ENCODE results near the gene GLIPR1L2.

The GLIPR1L2 gene

GRCh38 chr12:75471902-75472890 is 81.3 kb downstream of the GLIPR1L2 start:
- H3K4me3 ChIP-seq (ENCODE audit: control insufficient read depth, low read depth, low read length), result no peak overlapping the region
- TF ChIP-seq, protein P1, sequence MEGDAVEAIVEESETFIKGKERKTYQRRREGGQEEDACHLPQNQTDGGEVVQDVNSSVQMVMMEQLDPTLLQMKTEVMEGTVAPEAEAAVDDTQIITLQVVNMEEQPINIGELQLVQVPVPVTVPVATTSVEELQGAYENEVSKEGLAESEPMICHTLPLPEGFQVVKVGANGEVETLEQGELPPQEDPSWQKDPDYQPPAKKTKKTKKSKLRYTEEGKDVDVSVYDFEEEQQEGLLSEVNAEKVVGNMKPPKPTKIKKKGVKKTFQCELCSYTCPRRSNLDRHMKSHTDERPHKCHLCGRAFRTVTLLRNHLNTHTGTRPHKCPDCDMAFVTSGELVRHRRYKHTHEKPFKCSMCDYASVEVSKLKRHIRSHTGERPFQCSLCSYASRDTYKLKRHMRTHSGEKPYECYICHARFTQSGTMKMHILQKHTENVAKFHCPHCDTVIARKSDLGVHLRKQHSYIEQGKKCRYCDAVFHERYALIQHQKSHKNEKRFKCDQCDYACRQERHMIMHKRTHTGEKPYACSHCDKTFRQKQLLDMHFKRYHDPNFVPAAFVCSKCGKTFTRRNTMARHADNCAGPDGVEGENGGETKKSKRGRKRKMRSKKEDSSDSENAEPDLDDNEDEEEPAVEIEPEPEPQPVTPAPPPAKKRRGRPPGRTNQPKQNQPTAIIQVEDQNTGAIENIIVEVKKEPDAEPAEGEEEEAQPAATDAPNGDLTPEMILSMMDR (conservative IDR thresholded peaks at IDR 0.05; ENCODE audit: control insufficient read depth, insufficient read depth, low read depth, low read length), result no peak

GRCh38 chr12:75474116-75474515 is 83.2 kb downstream of the GLIPR1L2 start:
- no peak for DNase-seq (ENCODE audit: low read depth)
- no peak overlapping the region for H3K4me3 ChIP-seq (ENCODE audit: control insufficient read depth, low read depth, low read length)
- TF ChIP-seq, protein P1 (conservative IDR thresholded peaks at IDR 0.05; ENCODE audit: control insufficient read depth, insufficient read depth, low read depth, low read length), result no peak

More at GRCh38 chr12:75471902-75472890, 81.3 kb downstream of the GLIPR1L2 start:
- no peak for DNase-seq (ENCODE audit: low read depth)

GRCh38 chr12:75476071-75476470 is 85.2 kb downstream of the GLIPR1L2 start:
- TF ChIP-seq, protein P1 (conservative IDR thresholded peaks at IDR 0.05; ENCODE audit: control insufficient read depth, insufficient read depth, low read depth, low read length), result no peak
- H3K4me3 ChIP-seq (ENCODE audit: control insufficient read depth, low read depth, low read length), result no peak overlapping the region
- DNase-seq (ENCODE audit: low read depth), result no peak

- no peak overlapping the region for H3K4me3 ChIP-seq (ENCODE audit: control insufficient read depth, low read depth, low read length)
- TF ChIP-seq, protein P1 (conservative IDR thresholded peaks at IDR 0.05; ENCODE audit: control insufficient read depth, insufficient read depth, low read depth, low read length), result no peak
- DNase-seq (ENCODE audit: low read depth), result no peak
These were observed 86.2 kb downstream of the GLIPR1L2 start for GRCh38 chr12:75477137-75477536.

GRCh38 chr12:75478116-75478794 is 87.4 kb downstream of the GLIPR1L2 start:
- peak; percentile 73 for DNase-seq (ENCODE audit: low read depth)
- H3K4me3 ChIP-seq (ENCODE audit: control insufficient read depth, low read depth, low read length), result no peak overlapping the region
- TF ChIP-seq, protein P1 (conservative IDR thresholded peaks at IDR 0.05; ENCODE audit: control insufficient read depth, insufficient read depth, low read depth, low read length), result no peak

DNA sequence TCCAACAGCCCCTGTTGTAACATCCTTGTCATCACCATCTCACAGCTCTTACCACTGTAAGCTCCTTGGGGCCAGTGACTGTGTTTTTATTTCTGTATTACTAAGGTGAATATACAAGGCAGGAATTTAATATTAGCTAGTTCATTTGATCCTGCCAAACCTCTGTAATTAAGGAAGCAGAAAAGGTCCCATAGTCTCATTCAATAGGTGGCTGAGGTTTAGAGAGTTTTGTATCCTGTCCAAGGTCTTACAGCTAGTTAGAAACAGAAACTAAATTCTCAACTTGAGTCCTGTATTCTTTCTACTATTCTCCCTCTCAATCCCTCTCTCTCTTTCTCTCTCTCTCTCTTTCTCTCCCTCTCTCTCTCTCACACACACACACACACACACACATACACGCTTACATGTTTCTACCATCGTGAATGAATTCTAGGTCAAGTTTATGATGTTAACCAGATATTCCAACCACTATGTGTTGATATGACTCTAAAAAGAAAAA is 89.1 kb downstream of the GLIPR1L2 start:
- peak overlapping the region; percentile 46 for H3K4me3 ChIP-seq (ENCODE audit: control insufficient read depth, low read depth, low read length)
- TF ChIP-seq, protein P1 (conservative IDR thresholded peaks at IDR 0.05; ENCODE audit: control insufficient read depth, insufficient read depth, low read depth, low read length), result no peak
- peak; percentile 71 for DNase-seq (ENCODE audit: low read depth)
